Subcutaneous abdominal adipose tissue (tissue), 5 donors: ENCODE measurements around the gene IRX5.

Experiments used
- H3K27ac ChIP-seq: one replicate; pipeline ENCODE4 v1.7.0; 2013; ENCODE audit warnings: low read depth, mild to moderate bottlenecking, inconsistent platforms, low read length, moderate library complexity
- H3K27me3 ChIP-seq, 5 donors: one replicate each; pipeline ENCODE4 v1.7.0; 2013; ENCODE audit warnings: low read length in 5 of 5, inconsistent platforms in 1 of 5; ENCODE audit not compliant: control insufficient read depth in 5 of 5, insufficient read depth in 4 of 5
- H3K36me3 ChIP-seq, 5 donors: one replicate each; pipeline ENCODE4 v1.7.0; 2013; ENCODE audit warnings: low read length in 5 of 5; ENCODE audit not compliant: control insufficient read depth in 5 of 5, insufficient read depth in 5 of 5
- H3K4me1 ChIP-seq, 5 donors: one replicate each; pipeline ENCODE4 v1.7.0; 2013; ENCODE audit warnings: low read length in 5 of 5, mild to moderate bottlenecking in 3 of 5, moderate library complexity in 1 of 5; ENCODE audit not compliant: control insufficient read depth in 5 of 5, insufficient read depth in 5 of 5
- H3K4me3 ChIP-seq, 5 donors: one replicate each; pipeline ENCODE4 v1.7.0; 2013; ENCODE audit warnings: low read length in 5 of 5, low read depth in 1 of 5
- H3K9ac ChIP-seq, 5 donors: one replicate each; pipeline ENCODE4 v1.7.0; 2013; ENCODE audit warnings: low read length in 5 of 5, mild to moderate bottlenecking in 4 of 5, moderate library complexity in 3 of 5
- H3K9me3 ChIP-seq, 5 donors: one replicate each; pipeline ENCODE4 v1.7.0; 2013; ENCODE audit warnings: low read length in 5 of 5; ENCODE audit not compliant: control insufficient read depth in 5 of 5
- donor health status: healthy.
- donor health status: healthy.
- donor health status: healthy.
- donor health status: healthy.
- donor health status: healthy.

IRX5 gene

GRCh38 chr16:54911079-54911478, 19.6 kb upstream of the IRX5 start:
- Histone ChIP-seq H3K36me3 (peaks cover 0 to 4% (median 0%) of the 10 kb centered on the region in 5 donors), H3K4me1 (no peaks in the 10 kb centered on the region), H3K27me3 (peaks cover 0 to 2% (median 0%) of the 10 kb centered on the region in 5 donors), H3K27ac (no peak overlapping the region), H3K4me3 (no peak overlapping the region), H3K9me3 (no peaks in the 10 kb centered on the region), H3K9ac (no peak overlapping the region)

GRCh38 chr16:54912720-54913119, 17.9 kb upstream of the IRX5 start:
- Histone ChIP-seq H3K27ac (no peak overlapping the region), H3K4me3 (no peak overlapping the region), H3K36me3 (peaks cover 0 to 6% (median under 1%) of the 10 kb centered on the region in 5 donors), H3K9ac (no peak overlapping the region), H3K9me3 (no peaks in the 10 kb centered on the region), H3K27me3 (peaks cover 0 to 2% (median 0%) of the 10 kb centered on the region in 5 donors), H3K4me1 (no peaks in the 10 kb centered on the region)

GRCh38 chr16:54921206-54921824, 9.3 kb upstream of the IRX5 start:
- Histone ChIP-seq H3K27ac (no peak overlapping the region), H3K36me3 (peaks cover 0 to 7% (median 4%) of the 10 kb centered on the region in 5 donors), H3K9me3 (no peaks in the 10 kb centered on the region), H3K27me3 (peaks cover 0 to 8% (median 0%) of the 10 kb centered on the region in 5 donors), H3K4me3 (no peak overlapping the region), H3K9ac (no peak overlapping the region), H3K4me1 (peaks cover 0 to 25% (median 9%) of the 10 kb centered on the region in 5 donors)

- Histone ChIP-seq H3K9me3 (no peaks in the 10 kb centered on the region), H3K27ac (no peak overlapping the region), H3K9ac (no peak overlapping the region), H3K4me1 (peaks cover 0 to 39% (median 22%) of the 10 kb centered on the region in 5 donors), H3K4me3 (no peak overlapping the region), H3K36me3 (peaks cover 0 to 4% (median 1%) of the 10 kb centered on the region in 5 donors), H3K27me3 (peaks cover 0 to 17% (median 0%) of the 10 kb centered on the region in 5 donors)
Observed at GRCh38 chr16:54923055-54923473, 7.6 kb upstream of the IRX5 start.

GRCh38 chr16:54923988-54924387, 6.7 kb upstream of the IRX5 start:
- Histone ChIP-seq H3K36me3 (no peaks in the 10 kb centered on the region), H3K9me3 (no peaks in the 10 kb centered on the region), H3K27me3 (peaks cover 0 to 17% (median 0%) of the 10 kb centered on the region in 5 donors), H3K4me1 (peaks cover 0 to 39% (median 23%) of the 10 kb centered on the region in 5 donors), H3K9ac (no peak overlapping the region), H3K27ac (no peak overlapping the region), H3K4me3 (no peak overlapping the region)

- Histone ChIP-seq H3K9ac (no peak overlapping the region), H3K27ac (peak overlapping the region; percentile 39), H3K4me3 (no peak overlapping the region), H3K27me3 (peaks cover 0 to 19% (median 0%) of the 10 kb centered on the region in 5 donors), H3K36me3 (no peaks in the 10 kb centered on the region), H3K4me1 (peaks cover 0 to 47% (median 38%) of the 10 kb centered on the region in 5 donors), H3K9me3 (no peaks in the 10 kb centered on the region)
Observed at GRCh38 chr16:54926166-54926838, 4.4 kb upstream of the IRX5 start.

- Histone ChIP-seq H3K4me1 (peaks cover 0 to 53% (median 40%) of the 10 kb centered on the region in 5 donors), H3K9me3 (no peaks in the 10 kb centered on the region), H3K36me3 (no peaks in the 10 kb centered on the region), H3K9ac (peak overlapping the region in 4 of 5 donors; percentile 58 to 81 (median 76)), H3K27me3 (peaks cover 0 to 25% (median 8%) of the 10 kb centered on the region in 5 donors), H3K27ac (peak overlapping the region; percentile 39), H3K4me3 (peak overlapping the region; percentile 72 to 88 (median 80))
Observed at GRCh38 chr16:54927125-54928015, 3.3 kb upstream of the IRX5 start.

GRCh38 chr16:54928016-54928356, 2.7 kb upstream of the IRX5 start:
- Histone ChIP-seq H3K4me3 (peak overlapping the region; percentile 72 to 88 (median 80)), H3K27ac (peak overlapping the region; percentile 39), H3K36me3 (no peaks in the 10 kb centered on the region), H3K9me3 (no peaks in the 10 kb centered on the region), H3K4me1 (peaks cover 0 to 55% (median 39%) of the 10 kb centered on the region in 5 donors), H3K9ac (peak overlapping the region in 4 of 5 donors; percentile 58 to 81 (median 76)), H3K27me3 (peaks cover 0 to 30% (median 9%) of the 10 kb centered on the region in 5 donors)

GRCh38 chr16:54928411-54929089, 2.1 kb upstream of the IRX5 start:
- Histone ChIP-seq H3K4me1 (peaks cover 0 to 53% (median 39%) of the 10 kb centered on the region in 5 donors), H3K27me3 (peaks cover 0 to 33% (median 11%) of the 10 kb centered on the region in 5 donors), H3K9ac (peak overlapping the region in 2 of 5 donors; percentile 66 to 79), H3K4me3 (peak overlapping the region; percentile 72 to 88 (median 80)), H3K36me3 (no peaks in the 10 kb centered on the region), H3K27ac (peak overlapping the region; percentile 69), H3K9me3 (no peaks in the 10 kb centered on the region)
